Measurements from ENCODE around the gene RMDN3. TPM values are rescaled to one million over a fixed set of nuclear protein-coding genes. Genes with fewer than 3 reads are reported as not detected.

RMDN3 gene
- total and polyA plus RNA-seq, 9 of the 15 experiments (the other 6 are each of a cell fraction or from before 2014, with no cell fraction given), result 8.1 to 38.2 (median 25.9) TPM

GRCh38 chr15:40694688-40695468 is 60.2 kb downstream of the RMDN3 start, which contains the start of gene RAD51 (continued):
- TF ChIP-seq HNRNPUL1 (IDR thresholded peaks at IDR 0.05; ENCODE audit: low read length) (no peak), ZNF79 (CRISPR knock-in tag; IDR thresholded peaks at IDR 0.05; ENCODE audit: low read depth) (no peak), TRIM25 (IDR thresholded peaks at IDR 0.05; ENCODE audit: borderline replicate concordance) (no peak), CEBPG (CRISPR knock-in tag; IDR thresholded peaks at IDR 0.05) (no peak), CEBPG (tag; conservative IDR thresholded peaks at IDR 0.05 in 1 of 2, IDR thresholded peaks at IDR 0.05 in 1 of 2) (no peak), BCL6 (CRISPR knock-in tag; IDR thresholded peaks at IDR 0.05) (no peak), ZEB2 (IDR thresholded peaks at IDR 0.05) (no peak), NFYB (IDR thresholded peaks at IDR 0.05; ENCODE audit: extremely low read depth, insufficient read length) (no peak), ZNF146 (CRISPR knock-in tag; IDR thresholded peaks at IDR 0.05; ENCODE audit: unreplicated experiment) (no peak), NONO (IDR thresholded peaks at IDR 0.05; ENCODE audit: low read depth in 2 of 2, low read length in 1 of 2) (no peak), CBX5 (IDR thresholded peaks at IDR 0.05; ENCODE audit: borderline replicate concordance, low read depth) (no peak), RFX1 (IDR thresholded peaks at IDR 0.05) (no peak), TBL1XR1 (IDR thresholded peaks at IDR 0.05; ENCODE audit: low read length in 2 of 2) (no peak), SRSF9 (IDR thresholded peaks at IDR 0.05; ENCODE audit: borderline replicate concordance, low read depth, low read length) (no peak), RBM39 (optimal IDR thresholded peaks at IDR 0.05; ENCODE audit: low read depth, low read length) (no peak), ARID3B (CRISPR knock-in tag; IDR thresholded peaks at IDR 0.05; ENCODE audit: borderline replicate concordance) (peak; percentile 26; the same call in 1 of the 2 replicates), KDM2B (CRISPR knock-in tag; IDR thresholded peaks at IDR 0.05) (peak; percentile 82), FOXK1 (CRISPR knock-in tag; IDR thresholded peaks at IDR 0.05; ENCODE audit: borderline replicate concordance) (no peak), NCOR1 (IDR thresholded peaks at IDR 0.05) (no peak; the same call in 1 of the 2 replicates), MEF2D (tag; conservative IDR thresholded peaks at IDR 0.05; ENCODE audit: low read depth) (no peak), NCOA6 (IDR thresholded peaks at IDR 0.05) (no peak)
- TF ChIP-seq, protein P1, sequence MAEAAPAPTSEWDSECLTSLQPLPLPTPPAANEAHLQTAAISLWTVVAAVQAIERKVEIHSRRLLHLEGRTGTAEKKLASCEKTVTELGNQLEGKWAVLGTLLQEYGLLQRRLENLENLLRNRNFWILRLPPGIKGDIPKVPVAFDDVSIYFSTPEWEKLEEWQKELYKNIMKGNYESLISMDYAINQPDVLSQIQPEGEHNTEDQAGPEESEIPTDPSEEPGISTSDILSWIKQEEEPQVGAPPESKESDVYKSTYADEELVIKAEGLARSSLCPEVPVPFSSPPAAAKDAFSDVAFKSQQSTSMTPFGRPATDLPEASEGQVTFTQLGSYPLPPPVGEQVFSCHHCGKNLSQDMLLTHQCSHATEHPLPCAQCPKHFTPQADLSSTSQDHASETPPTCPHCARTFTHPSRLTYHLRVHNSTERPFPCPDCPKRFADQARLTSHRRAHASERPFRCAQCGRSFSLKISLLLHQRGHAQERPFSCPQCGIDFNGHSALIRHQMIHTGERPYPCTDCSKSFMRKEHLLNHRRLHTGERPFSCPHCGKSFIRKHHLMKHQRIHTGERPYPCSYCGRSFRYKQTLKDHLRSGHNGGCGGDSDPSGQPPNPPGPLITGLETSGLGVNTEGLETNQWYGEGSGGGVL (CRISPR knock-in tag; IDR thresholded peaks at IDR 0.05), result no peak
- TF ChIP-seq, protein P2, sequence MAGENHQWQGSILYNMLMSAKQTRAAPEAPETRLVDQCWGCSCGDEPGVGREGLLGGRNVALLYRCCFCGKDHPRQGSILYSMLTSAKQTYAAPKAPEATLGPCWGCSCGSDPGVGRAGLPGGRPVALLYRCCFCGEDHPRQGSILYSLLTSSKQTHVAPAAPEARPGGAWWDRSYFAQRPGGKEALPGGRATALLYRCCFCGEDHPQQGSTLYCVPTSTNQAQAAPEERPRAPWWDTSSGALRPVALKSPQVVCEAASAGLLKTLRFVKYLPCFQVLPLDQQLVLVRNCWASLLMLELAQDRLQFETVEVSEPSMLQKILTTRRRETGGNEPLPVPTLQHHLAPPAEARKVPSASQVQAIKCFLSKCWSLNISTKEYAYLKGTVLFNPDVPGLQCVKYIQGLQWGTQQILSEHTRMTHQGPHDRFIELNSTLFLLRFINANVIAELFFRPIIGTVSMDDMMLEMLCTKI (IDR thresholded peaks at IDR 0.05; ENCODE audit: partially characterized antibody), result no peak

Data from K562 (cell line).